Stimulated activated CD4-positive, alpha-beta T cell treated with anti-CD3 and anti-CD28 coated beads, Interleukin-2, amount 100 ng/mL, for 4 hours (primary cell): ENCODE measurements around the gene CACNA1D.
"Not testable (repeated sequence)": the region's sequence is repeated elsewhere in the genome, so short reads cannot be mapped to it uniquely, and the experiment has no call there.

ENCODE experiments used
- DNase-seq: peaks from one replicate; pipeline ENCODE4 v3.0.0-alpha.2; 2020; ENCODE audit warnings: low read depth

The CACNA1D gene

DNA sequence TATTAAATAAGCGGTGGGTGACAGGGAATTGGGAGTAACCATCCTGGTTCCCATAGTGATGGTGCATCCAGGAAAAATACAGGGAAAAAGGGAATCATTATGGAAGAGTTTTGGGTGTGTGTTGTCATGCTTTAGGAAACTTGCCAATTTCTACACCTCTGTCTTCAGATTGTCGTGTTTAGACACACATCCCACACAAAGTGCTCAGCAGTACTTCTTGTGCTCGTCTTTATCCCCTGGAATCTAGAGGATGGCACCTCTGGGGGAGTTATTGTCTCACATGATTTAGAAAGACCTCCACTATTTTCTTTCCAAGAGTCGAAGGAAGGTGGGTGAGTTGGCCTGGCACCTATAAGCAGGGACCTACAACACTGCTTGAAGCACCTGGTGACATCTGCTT, 35.8 kb downstream of the CACNA1D start:
- no peak for DNase-seq

DNA sequence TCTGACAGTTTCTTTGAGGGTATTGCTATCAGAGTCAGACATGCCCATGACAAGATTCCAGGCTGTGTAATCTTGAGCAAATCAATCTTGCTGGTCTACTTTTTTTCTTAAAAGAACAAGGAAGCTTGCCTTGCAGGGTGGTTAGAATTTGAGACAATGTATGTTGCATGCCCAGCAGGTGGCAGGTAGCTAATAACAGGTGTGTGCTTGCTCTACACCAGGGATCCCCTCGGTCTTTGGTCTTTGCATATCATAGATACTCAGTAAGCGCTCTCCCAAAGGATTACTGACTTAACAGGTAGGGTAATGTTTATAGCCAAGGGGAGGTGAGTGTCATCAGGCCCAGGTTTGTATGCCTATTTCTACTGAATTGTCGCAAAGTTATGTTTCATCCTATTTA, 37.3 kb downstream of the CACNA1D start:
- DNase-seq = no peak

DNA sequence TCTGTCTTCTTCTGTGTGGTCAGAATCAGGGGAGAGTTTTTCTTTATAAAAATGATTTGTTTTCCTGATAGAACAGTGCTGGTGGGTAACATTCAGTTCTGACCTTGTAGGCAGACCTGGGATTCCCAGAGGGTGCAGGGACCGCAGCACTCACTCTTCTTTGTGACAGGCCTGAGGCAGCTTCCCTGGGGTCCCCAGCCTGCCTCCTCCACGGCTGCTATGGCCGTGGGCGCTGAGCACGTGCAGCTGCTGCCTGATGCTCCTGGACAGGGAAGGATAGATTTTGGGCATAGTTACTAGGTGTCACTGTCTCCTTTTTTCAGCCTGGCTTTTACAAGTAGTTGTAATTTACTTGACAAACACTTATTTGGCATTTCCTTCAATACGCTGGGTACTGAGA, 39.1 kb downstream of the CACNA1D start:
- no peak for DNase-seq

DNA sequence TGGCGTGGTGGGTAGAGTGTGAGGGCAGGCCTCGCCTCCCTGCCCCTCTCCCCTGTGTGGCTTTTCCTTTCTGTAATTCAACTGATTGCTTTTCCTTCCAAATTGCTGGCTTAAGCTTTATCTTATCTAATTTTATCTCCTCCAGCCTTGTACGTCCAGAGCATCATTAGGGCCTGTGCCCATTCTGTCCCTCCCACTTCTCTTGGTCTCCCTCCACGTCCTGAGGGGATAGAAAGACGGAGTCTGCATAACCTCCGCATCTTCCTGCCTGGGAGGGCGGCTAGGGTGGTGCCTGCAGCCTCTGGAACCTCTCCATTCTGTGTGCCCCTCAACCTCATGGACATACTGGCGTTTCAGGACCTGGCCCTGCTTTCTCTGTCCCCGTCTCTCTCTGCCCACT, 39.8 kb downstream of the CACNA1D start:
- DNase-seq = no peak

DNA sequence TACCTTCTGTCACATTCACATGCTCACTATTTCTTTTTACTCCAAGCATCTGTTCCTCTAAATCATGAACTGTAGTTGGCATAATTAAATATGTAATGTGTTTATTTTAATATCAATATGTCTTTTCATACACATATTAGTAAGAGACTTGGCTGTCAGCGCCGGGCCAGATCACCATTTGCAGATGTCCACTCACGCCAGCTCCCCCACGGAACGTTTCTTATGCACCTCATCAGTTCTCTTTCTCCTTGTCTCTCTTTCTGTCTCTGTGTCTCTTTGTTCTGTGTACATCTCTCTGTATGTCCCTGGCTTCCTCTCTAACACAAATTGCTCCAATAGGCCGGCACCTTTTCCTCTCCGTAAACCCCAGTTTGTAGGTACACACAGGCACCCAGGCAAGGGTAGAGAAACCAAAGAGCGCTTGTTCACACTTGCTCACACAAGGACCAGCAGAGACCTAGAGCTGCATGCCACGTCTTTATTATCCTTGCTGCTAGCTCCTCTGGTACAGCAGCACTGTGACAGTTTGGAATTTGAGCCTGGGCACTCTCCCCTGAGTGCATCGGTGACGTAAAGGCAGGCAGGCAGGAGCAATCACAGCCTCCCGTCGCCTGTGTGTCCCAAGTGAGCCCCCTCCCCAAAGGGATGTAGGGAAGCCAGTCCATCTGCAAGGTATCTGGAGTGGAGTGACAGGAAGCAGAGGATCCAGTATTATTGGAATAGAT, 40.4 kb downstream of the CACNA1D start:
- no peak for DNase-seq

DNA sequence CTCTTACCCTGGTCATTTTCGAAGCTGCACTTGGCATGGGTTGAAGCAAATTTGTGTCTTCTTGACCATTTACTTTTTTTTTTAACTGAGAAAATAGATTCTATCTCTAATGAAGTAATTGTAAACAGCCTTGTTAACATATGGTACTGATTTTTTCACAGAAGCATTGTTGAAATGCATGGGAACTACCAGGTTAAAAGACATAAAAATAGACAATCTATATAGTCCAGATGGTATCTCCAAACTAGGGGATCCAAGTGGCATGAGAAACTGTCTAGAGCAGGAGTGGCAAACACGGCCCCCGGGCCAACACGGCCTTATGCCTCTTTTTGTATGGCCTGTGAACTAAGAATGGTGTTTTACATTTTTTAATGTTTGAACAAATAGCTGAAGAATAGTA, 41.9 kb downstream of the CACNA1D start:
- no peak for DNase-seq

DNA sequence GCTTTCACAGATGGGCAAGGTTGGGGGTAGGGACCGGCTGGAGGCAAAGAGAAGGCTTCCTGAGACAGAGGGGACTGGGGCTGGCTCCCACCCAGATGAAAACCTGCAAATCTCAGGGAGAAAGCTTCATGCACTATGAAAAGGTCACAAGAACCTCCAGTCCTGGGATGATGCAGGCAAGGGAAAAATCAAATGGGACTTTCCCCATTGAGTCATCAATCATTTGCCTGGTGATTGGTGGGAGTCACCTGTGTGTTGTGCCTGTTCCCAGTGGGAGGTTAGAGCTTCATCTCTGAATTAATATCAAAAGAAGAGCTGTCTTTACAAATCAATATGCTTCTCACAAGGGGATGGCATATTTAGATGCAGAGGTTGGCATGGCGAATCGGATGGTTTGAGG, 49.9 kb downstream of the CACNA1D start:
- DNase-seq = no peak

DNA sequence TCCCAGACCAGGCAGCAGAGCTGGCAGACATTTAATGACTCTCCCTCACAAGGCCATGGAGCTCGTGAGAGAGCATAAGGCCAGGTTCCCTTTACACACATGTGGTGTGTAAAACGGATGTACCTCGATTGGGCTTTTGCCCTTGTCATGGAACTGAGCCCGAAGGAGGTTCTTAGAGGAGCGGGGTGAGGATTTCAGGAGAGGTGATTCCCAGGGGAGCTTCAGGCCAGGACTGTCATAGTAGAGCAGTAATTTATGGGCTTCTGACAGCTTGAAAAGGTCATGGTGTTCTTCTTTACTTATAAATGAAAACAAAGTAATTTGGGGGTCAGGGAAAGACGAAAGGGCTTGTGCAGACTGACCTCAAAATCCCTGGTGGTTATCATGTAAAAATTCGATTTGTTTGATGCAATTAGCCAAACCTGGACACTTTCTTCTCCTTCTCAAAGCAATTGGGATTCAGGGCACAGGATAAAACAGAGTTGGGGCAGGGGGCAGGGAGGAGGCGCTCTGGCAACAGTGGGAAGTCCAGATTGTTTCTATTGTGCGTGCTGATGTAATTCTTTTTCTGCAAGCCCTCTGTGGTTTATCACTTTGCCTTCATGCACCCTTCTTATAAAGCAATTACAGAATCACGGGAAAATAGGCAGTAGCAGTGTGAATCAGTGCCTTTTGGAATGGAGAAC, 51.0 kb downstream of the CACNA1D start:
- no peak for DNase-seq

DNA sequence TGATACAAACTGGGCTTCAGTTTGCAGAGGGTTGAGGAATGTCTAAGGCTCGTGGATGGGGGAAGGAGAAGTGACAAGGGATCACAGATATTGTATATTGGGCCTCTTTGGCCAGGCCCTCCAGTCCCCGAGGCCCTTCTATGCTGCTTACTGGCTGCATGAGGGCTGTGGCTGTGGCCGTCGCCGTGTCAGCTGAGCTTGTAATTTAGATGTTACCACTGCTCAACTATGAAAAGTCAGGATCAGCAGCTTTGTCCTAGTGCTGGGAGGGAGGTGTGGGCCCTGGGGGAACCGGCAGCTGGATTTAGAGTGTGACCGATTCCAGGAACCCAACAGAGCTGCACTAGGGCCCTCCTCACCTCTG, 51.6 kb downstream of the CACNA1D start:
- no peak for DNase-seq

DNA sequence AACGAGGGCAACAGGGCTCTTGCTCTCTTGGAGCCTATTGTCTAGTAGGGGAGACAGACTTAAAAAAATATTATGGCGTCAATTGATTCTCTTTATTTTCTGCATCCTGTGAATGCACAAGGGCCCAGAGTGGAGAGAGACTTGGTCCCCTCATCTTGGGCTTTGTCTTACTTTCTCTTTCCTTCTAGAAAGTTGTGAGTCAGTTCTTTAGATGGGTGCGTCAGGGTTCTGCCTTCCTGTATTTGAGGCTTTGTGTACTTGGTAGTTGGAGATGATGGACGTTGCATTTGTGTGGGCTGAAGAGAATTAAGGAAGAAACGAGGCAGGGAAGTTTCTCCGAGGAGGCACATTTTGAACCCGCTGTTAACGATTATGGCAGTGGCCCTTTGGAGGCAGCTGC, 52.9 kb downstream of the CACNA1D start:
- DNase-seq = no peak

DNA sequence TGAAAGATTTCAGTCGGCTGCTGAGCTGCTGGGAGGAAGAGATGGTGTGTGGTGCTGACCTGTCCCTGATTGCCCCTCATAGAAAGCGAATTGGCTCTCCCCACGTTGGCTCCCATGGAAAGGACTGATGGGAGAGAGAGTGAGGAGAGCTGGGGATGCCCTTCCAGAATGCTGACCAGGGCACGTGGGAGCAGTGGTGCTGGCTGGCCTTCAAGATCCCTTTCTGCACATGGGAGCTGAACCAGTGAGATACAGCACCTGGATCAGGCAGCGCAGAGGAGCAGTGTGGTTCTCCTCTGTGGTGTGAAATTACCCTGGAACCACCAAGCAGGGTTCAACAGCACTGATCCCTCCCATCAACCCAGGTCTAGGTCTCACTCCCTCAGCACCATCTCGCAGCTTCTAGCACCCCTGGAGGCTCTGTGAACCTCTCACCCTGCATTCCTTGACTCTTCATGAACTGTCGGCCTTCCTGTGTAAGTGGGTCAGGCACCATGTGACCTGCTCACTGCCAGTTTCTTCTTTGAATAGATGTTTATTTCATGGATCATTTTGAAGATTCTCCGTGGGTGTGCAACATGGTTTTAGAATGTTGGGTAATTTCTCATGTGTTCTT, 55.7 kb downstream of the CACNA1D start:
- no peak for DNase-seq

DNA sequence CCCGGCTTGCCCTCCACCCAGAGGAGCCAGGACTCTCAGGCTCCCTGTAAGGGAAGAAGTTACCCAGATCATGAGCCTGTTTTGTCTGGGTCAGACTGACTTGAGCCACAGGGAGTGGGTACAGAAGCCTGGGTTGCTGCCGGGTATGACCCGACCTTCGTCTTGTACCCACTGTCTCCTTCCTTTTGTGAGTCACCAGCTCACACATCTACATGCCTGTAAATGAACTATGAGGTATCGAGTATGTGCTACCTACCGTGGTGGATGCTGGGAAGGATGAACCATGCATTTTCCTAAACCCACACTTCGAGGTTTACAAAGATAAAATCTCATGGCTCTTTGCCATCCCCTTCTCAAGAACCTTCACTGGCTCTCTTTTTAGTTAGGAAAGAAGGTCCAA, 56.9 kb downstream of the CACNA1D start:
- no peak for DNase-seq

DNA sequence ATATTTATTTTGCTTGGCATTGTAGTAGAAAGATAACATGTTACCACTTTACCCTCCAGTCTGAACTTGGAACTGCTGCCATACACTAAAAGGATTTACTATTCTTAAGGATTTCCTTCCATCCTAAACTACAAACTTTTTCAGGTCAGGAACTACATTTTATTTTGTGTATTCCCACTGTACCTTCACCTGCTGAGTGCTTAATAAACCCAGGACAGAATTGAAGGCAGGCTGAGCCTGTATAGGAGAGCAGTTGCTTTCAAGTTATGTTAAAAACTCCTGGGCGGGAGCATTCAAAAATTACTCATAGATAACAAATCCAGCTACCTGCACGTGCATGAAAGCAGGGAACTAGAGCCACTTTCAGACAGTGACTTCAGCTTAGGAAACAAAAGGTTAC, 58.3 kb downstream of the CACNA1D start:
- no peak for DNase-seq

DNA sequence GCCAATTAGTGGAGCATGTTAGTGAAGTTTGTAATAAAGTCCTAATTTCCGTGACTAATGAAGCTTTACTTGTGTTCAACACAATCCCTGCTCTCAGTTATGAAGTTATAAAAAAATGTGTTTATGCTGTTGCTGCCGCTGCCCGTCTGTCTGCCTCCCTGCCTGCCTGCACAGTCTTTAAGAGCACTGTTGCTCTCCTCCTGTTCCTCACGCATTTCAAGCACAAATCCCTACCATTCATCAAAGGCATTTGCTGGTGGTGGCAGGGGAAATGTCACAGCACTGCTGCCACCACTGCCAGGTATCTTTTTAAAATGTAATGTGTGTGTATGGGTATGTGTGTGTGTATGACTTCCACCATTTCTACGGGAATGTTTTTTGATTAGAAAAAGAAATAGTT, 58.8 kb downstream of the CACNA1D start:
- no peak for DNase-seq

DNA sequence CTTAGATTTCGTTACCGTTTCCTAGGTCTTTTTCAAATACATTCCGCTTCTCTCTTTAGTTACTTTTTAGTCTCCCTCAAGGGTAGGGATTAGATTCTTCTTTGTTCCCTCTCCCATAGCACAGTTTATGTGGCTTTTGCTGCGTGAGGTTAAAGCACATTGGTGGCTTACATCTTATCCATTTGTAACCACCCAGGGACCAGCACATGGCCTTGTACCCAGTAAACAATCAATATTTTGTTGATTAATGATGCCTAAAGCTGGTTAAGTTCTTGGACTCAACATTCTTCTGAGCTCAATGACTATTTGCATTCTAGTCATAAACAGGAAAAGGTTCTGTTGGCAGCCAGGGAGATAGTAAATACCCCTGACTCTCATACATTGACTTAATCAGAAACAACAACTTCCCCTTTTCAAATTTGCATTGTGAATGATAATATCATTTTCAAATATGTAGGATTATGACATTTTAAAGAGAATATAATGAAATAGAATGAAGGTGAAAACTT, 60.2 kb downstream of the CACNA1D start:
- no peak for DNase-seq

DNA sequence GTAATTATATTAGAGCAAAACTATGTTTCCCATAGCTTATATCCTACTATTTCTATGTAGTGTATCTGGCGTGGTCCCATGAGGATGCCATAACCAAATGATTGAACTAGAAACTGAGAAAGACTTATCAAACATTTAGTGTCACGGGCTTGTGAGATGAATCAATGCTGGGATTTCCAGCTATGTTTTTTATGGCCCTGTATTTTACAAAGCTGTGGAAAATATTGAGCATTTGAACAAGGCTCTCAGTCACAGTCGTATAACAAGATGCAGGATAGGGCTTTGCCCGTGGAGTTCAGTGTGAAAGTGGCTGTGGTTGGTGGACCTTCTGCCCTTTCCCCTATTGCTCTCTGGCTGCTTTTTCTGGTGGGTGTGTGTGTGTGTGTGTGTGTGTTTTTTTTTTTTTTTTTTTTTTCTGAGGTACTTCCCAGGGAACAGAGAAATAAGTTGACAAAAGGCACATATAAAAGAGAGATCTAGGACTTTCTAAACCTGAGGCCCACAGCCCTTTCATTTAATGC, 60.7 kb downstream of the CACNA1D start:
- no peak for DNase-seq

DNA sequence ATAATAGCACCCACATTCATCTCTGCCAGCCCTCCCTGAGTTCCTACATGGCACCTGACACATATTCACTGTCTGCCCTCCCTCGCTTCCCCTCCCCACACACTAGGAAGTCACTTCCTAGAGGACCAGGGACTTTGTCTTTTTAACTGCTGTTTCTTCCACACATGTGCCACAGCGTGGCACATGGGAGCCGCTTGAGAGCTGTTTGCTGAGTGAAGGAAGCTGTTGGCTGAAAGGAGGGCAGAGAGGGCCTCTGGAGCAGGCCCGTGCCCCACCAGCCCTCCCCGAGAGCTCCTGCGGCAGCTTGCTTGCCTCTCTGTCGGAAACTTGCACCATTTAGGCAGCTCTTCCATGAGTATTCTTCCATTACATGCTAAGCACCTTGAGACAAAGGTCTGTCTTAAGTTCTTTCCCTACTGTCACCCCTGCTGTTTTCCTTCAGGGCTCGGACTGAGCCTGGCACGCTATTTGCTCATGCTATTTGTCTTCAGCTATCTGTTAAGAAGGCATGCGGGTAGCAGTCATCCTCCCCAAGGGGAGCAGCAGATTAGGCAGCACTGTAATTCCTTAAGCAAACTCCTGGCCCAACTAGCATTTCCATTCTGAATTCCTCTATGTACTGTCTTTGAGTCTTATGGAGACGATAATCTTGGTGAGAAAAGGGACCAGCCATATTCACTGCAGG, 72.2 kb downstream of the CACNA1D start:
- no peak for DNase-seq

DNA sequence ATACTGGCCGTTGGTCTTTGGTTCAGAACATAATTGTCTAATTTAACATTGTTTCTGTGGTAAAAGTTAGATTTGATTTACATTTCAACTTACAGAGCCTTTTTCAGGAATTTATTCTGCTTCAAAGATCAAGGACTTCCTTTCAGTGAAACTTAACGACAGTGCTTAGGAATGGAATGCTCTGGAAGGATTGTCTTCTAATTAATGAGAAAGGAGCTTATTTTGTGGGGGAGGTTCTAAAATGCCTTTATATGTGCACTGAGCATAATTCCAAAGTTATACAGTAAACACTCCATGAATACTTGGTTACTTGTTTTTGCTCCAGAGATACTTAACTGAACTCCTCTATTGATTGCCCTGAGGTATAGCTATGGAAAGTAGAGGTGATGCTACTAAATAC, 75.7 kb downstream of the CACNA1D start:
- no peak for DNase-seq

DNA sequence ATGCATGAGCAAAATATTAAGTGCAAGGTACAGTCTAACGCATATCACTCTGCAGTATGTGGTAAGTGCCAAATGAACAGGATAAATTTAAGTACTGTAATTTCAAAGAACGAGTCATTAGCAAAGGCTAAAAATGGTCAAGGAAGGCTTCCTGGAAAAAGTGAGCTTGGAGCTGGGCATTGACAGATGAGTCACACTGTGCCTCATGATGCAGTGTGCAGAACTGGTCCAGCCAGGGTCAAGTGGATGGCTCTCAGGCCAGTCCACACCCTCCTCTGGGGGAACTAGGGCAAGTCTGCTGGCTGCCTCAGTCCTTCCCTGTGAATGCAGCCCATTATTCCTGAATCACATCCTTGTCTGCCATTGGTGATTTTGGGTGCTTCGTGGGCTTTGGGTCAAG, 76.3 kb downstream of the CACNA1D start:
- DNase-seq = no peak

DNA sequence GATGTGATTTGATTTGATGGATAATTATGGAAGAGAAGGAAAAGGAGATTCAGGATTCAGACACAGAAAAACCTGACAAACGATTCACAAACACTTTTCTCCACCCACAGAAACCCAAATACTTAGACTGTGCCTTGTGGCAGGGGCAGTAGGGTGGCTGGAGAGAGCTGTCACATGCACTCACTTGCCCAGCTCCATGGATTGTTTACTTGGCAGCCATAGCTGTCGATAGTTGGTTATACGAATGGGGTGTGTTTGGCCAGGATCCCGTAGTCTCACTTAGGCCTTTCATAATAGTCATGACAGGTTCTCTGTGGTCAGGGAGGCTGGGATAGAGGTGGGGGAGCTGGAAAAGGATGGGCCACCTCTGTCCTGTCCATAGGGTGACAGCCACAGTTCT, 76.9 kb downstream of the CACNA1D start:
- DNase-seq = no peak

DNA sequence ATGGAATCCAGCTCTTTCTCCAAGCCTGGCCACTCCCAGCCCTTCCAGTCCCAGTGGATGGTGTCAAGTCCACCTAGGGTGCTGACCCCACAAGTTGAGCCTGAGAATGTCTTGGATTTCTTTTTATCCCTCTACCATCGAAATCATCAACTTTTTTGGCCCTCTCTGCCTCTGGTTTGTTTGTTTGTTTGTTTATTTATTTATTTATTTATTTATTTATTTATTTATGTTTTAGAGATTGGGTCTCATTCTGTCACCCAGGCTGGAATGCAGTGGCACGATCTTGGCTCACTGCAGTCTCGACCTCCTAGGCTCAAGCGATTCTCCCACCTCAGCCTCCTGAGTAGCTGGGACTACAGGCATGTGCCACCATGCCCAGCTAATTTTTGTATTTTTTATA, 77.8 kb downstream of the CACNA1D start:
- not testable (repeated sequence) for DNase-seq

DNA sequence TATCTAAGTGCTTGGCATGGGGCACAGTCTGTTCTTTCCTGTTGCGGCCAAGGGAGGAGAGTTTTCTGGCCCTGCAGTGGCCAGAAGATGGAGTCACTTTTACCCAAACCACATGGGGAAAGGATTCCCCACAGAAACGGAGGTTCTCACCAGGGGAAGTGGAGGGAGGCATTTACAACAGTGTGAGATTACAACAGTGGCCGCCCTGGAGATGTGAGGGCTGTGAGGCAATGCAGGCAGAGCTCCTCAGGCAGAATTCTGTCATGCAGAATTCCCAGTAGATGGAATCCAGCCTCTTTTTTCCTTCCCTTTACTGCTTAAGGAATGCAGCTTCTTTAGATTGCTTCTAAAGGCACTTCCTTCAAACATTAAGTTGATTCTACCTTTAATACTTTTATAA, 83.1 kb downstream of the CACNA1D start:
- no peak for DNase-seq

DNA sequence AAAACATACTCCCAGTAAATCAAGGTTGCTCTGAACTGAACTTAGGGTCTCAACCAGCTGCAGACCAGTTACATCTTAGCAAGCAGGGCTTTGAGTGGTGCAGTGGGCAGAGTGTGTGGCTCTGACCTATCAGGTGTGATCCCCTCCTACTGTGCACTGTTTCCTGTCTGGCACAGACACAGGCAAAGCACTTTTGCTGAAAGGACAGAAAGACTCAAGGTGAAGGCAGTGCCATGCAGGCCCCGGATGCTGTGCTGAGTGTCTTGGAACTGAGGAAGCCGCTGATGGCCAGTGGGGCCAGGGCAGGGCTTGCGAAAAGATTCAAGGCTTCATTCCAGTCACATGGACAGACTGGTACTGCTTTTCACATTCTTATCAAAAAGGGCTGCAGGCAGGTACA, 85.2 kb downstream of the CACNA1D start:
- DNase-seq = no peak
